MM.1S (cell line): ENCODE results near the gene TSC22D3.
A peak's percentile ranks its signal among the peaks of the same experiment; 100 is the strongest.

Experiments used
- DNase-seq: peaks from one replicate; pipeline ENCODE4 v3.0.0-alpha.2; 2015
- H2AFZ ChIP-seq: fragments of 300-600 bp; sonication (generic); 2 replicates; pipeline ENCODE4 v1.6.0; 2016; ENCODE audit warnings: antibody characterized with exemption, low read length
- H3F3A ChIP-seq: fragments of 300-600 bp; sonication (generic); 2 replicates; pipeline ENCODE4 v1.6.1; 2016; ENCODE audit warnings: mild to moderate bottlenecking, antibody characterized with exemption, low read length, moderate library complexity, mixed read lengths; ENCODE audit not compliant: insufficient read depth
- H3K27ac ChIP-seq: fragments of 300-600 bp; sonication (generic); 2 replicates; pipeline ENCODE4 v1.5.1; 2016; ENCODE audit warnings: mild to moderate bottlenecking, low read length
- H3K27me3 ChIP-seq: fragments of 300-600 bp; sonication (generic); replicated peaks from 2 replicates; pipeline ENCODE4 v1.6.0; 2016; ENCODE audit warnings: low read length; ENCODE audit not compliant: insufficient read depth
- H3K36me3 ChIP-seq: fragments of 300-600 bp; sonication (generic); replicated peaks from 2 replicates; pipeline ENCODE4 v1.6.1; 2016; ENCODE audit warnings: mild to moderate bottlenecking, low read length, mixed read lengths; ENCODE audit not compliant: insufficient read depth
- H3K4me1 ChIP-seq: fragments of 300-600 bp; sonication (generic); 2 replicates; pipeline ENCODE4 v1.6.1; 2016; ENCODE audit warnings: low read length, mixed read lengths
- H3K4me2 ChIP-seq: fragments of 300-600 bp; sonication (generic); 2 replicates; pipeline ENCODE4 v1.6.0; 2016; ENCODE audit warnings: low read depth, low read length
- H3K4me3 ChIP-seq: fragments of 300-600 bp; sonication (generic); 2 replicates; pipeline ENCODE4 v1.5.1; 2016; ENCODE audit warnings: low read length, mixed read lengths
- H3K79me2 ChIP-seq: fragments of 300-600 bp; sonication (generic); 2 replicates; pipeline ENCODE4 v1.6.1; 2016; ENCODE audit warnings: mixed run types, low read length, mixed read lengths
- H3K9ac ChIP-seq: fragments of 300-600 bp; sonication (generic); 2 replicates; pipeline ENCODE4 v1.6.1; 2016; ENCODE audit warnings: low read length, mixed read lengths
- H3K9me2 ChIP-seq: fragments of 300-600 bp; sonication (generic); replicated peaks from 2 replicates; pipeline ENCODE4 v1.6.1; 2016; ENCODE audit warnings: mild to moderate bottlenecking, low read length, mixed read lengths; ENCODE audit not compliant: insufficient read depth
- H3K9me3 ChIP-seq: fragments of 300-600 bp; sonication (generic); replicated peaks from 2 replicates; pipeline ENCODE4 v1.6.1; 2016; ENCODE audit warnings: mild to moderate bottlenecking, low read length, mixed read lengths; ENCODE audit not compliant: insufficient read depth
- H4K20me1 ChIP-seq: fragments of 300-600 bp; sonication (generic); 2 replicates; pipeline ENCODE4 v1.6.1; 2016; ENCODE audit warnings: mild to moderate bottlenecking, low read length, moderate library complexity, mixed read lengths; ENCODE audit not compliant: insufficient read depth
- CTCF ChIP-seq: fragments of 300-600 bp; sonication (generic); IDR thresholded peaks from 2 replicates; pipeline ENCODE4 v1.5.1; 2016; ENCODE audit warnings: antibody characterized with exemption, low read length, mixed read lengths
- EZH2 ChIP-seq: fragments of 300-600 bp; sonication (generic); optimal IDR thresholded peaks from 2 replicates; pipeline ENCODE3; 2017; ENCODE audit warnings: low read depth, mild to moderate bottlenecking, antibody characterized with exemption, low read length, mixed read lengths
- EZH2phosphoT487 ChIP-seq: fragments of 300-600 bp; sonication (generic); IDR thresholded peaks from 2 replicates; pipeline ENCODE4 v1.6.1; 2018; ENCODE audit warnings: antibody characterized with exemption, low read length

The TSC22D3 gene

GRCh38 chrX:107675823-107676555 is 99.6 kb downstream of the TSC22D3 start:
- H3K9ac ChIP-seq = peak overlapping the region; percentile 100

GRCh38 chrX:107675365-107675654 is 100.3 kb downstream of the TSC22D3 start:
- H3K4me3 ChIP-seq = peak overlapping the region; percentile 79
- no peak for TF ChIP-seq EZH2phosphoT487
- TF ChIP-seq CTCF = no peak
- no peak for TF ChIP-seq EZH2
- H4K20me1 ChIP-seq = no peaks in the 10 kb centered on the region
- H3K9me3 ChIP-seq = no peaks in the 10 kb centered on the region
- H3K4me1 ChIP-seq = peaks cover 35% of the 10 kb centered on the region
- H3F3A ChIP-seq = peaks cover 33% of the 10 kb centered on the region
- H3K9ac ChIP-seq = peak overlapping the region; percentile 100
- no peak overlapping the region for H2AFZ ChIP-seq
- peak overlapping the region; percentile 80; the same call in 1 of the 2 replicates for H3K4me2 ChIP-seq
- H3K27ac ChIP-seq = peak overlapping the region; percentile 98
- no peaks in the 10 kb centered on the region for H3K9me2 ChIP-seq
- no peak for DNase-seq
- H3K36me3 ChIP-seq = no peaks in the 10 kb centered on the region
- H3K27me3 ChIP-seq = no peaks in the 10 kb centered on the region
- H3K79me2 ChIP-seq = peaks cover 17% of the 10 kb centered on the region; the same call in 1 of the 2 replicates

More at GRCh38 chrX:107675823-107676555, 99.6 kb downstream of the TSC22D3 start:
- Histone ChIP-seq H2AFZ (0 out of 2 replicates have a peak overlapping the region, but pooled peaks have one; percentile 63), H3K4me3 (peak overlapping the region; percentile 79), H3K36me3 (no peaks in the 10 kb centered on the region), H4K20me1 (no peaks in the 10 kb centered on the region), H3F3A (peaks cover 33% of the 10 kb centered on the region), H3K4me2 (peak overlapping the region; percentile 80), H3K9me3 (no peaks in the 10 kb centered on the region), H3K27me3 (no peaks in the 10 kb centered on the region), H3K27ac (peak overlapping the region; percentile 98), H3K79me2 (peaks cover 17% of the 10 kb centered on the region; the same call in 1 of the 2 replicates), H3K9me2 (no peaks in the 10 kb centered on the region), H3K4me1 (peaks cover 35% of the 10 kb centered on the region)
- peak; percentile 56 for DNase-seq
- TF ChIP-seq CTCF = no peak
- no peak for TF ChIP-seq EZH2
- no peak for TF ChIP-seq EZH2phosphoT487

- peak overlapping the region; percentile 80 for H3K4me2 ChIP-seq
- peaks cover 39% of the 10 kb centered on the region for H3K4me1 ChIP-seq
These were observed 100.9 kb downstream of the TSC22D3 start for GRCh38 chrX:107674480-107675364.

More at GRCh38 chrX:107674480-107675364, 100.9 kb downstream of the TSC22D3 start:
- Histone ChIP-seq H3K27me3 (no peaks in the 10 kb centered on the region), H3K9me2 (no peaks in the 10 kb centered on the region), H3K4me3 (peak overlapping the region; percentile 26; the same call in 1 of the 2 replicates), H4K20me1 (no peaks in the 10 kb centered on the region), H3F3A (peaks cover 33% of the 10 kb centered on the region), H3K27ac (peak overlapping the region; percentile 98), H3K9me3 (no peaks in the 10 kb centered on the region), H3K36me3 (no peaks in the 10 kb centered on the region), H3K79me2 (peaks cover 17% of the 10 kb centered on the region; the same call in 1 of the 2 replicates), H3K9ac (peak overlapping the region; percentile 100), H2AFZ (no peak overlapping the region)
- TF ChIP-seq EZH2 = no peak
- no peak for TF ChIP-seq EZH2phosphoT487
- no peak for TF ChIP-seq CTCF
- DNase-seq = peak; percentile 27
